Hepatic stellate cell (primary cell): ENCODE data around the gene IRX3.
A peak's percentile ranks its signal among the peaks of the same experiment; 100 is the strongest.

ENCODE experiments used
- DNase-seq: peaks from one replicate; pipeline ENCODE4 v3.0.0; 2011; ENCODE audit warnings: low spot score

IRX3 gene

GRCh38 chr16:54286366-54287130, at the start of gene IRX3:
TSS of gene IRX3 (minus strand) at chr16:54286787. CDS start at chr16:54286050, 737 bp downstream.
- DNase-seq, result peak; percentile 31

DNA sequence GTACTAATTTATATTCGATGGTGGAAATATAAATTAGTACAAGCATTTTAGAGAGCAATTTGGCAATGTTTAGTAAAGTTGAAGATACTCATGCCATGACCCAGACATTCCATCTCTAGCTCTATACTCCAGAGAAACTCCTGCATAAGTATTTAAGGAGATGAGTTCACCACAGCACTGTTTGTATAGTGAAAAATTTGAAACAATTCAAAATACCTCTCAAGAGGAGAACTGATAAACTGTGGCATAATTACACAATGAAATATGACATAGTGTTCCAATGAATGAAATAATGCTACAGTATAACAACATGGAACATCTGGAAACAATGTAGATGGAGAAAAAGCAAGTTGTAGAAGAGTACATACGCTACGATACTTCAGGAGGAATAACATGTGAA, 48.6 kb upstream of the IRX3 start:
- DNase-seq, result no peak

DNA sequence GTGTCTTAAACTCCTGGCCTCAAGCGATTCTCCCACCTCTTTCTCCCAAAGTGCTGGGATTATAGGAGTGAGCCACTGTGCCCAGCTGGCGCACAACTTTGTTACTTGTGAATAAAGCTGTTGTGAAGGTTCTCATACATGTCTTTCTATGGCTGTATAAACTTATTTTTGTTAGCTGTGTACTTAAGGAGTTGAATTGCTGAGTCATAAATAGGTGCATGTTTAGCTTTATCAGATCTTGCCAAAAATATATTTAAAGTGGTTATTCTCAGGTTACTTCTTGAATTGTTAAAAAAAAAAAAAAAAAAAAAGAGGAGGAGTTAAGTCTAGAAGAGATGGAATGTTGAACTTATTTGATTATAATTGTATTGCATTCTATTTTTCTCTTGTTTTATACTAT, 47.6 kb upstream of the IRX3 start:
- no peak for DNase-seq

- no peak for DNase-seq
Observed at GRCh38 chr16:54331241-54332002, 44.8 kb upstream of the IRX3 start.

- DNase-seq, result no peak
Observed at GRCh38 chr16:54327609-54328008, 41.0 kb upstream of the IRX3 start.

DNA sequence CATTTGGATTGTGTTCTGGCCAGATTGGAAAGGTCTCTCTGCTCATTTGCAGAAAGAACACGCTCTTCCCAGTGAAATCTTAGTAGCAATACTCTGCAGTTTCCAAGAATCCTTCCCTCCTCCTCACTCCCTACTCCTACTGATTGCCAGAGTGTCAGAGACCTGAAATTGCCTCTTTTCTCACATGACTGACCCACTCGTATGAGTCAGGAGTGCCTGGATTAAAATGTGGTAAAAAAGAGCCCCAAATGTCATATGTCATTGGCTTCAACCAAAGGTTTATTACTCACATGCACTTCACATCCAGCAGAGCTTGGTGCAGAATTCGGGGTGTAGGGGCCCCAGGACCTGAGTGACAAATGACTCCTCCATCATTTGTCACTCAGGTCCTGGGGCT, 39.7 kb upstream of the IRX3 start:
- DNase-seq, result no peak

GRCh38 chr16:54325616-54326265, 39.2 kb upstream of the IRX3 start:
- DNase-seq, result no peak

- no peak for DNase-seq
Observed at GRCh38 chr16:54324716-54325115, 38.1 kb upstream of the IRX3 start.

- no peak for DNase-seq
Observed at GRCh38 chr16:54320697-54321340, 34.2 kb upstream of the IRX3 start.

DNA sequence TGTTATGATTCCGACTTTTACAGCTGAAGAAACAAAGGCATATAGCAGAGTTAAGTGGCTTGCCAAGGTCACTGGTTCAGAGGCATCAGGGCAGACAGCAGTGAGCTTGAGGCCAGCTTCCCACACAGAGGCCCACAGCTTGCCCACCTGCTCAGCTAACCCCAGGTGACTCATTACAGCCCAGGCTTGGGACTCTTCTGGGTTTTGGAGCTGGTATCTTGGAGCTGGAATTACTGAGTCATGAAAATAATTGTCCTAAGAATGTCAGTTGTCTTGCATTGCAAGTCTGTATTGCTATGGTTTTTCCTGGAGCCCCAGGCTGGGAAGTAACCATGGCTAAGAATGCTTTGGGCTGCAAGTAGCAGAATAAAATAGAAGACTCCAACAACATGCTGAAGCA, 32.4 kb upstream of the IRX3 start:
- no peak for DNase-seq

DNA sequence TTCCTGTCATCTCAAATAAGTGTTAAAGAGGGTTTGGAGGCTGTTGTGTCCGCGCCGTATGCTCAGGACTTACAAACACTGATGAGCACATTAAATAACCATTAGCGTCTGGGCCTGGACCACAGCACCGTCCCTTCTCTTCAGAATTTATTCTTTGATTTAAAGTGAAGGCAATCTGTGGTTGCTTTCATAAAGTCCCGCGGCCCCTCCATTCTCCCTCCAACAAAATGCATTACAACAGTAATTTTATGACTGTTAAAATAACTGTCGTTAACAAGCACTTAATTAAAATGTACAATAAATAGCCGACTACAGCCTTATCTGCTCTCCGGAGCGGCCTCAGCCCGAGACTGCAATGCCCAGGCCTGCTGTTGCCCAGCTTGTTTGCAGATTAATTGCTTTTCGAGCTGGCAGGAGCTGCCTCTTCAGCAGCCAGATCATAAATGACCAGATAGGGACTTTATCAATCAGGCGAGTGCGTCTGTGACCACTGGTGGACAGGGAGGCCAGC, 30.6 kb upstream of the IRX3 start:
- no peak for DNase-seq

DNA sequence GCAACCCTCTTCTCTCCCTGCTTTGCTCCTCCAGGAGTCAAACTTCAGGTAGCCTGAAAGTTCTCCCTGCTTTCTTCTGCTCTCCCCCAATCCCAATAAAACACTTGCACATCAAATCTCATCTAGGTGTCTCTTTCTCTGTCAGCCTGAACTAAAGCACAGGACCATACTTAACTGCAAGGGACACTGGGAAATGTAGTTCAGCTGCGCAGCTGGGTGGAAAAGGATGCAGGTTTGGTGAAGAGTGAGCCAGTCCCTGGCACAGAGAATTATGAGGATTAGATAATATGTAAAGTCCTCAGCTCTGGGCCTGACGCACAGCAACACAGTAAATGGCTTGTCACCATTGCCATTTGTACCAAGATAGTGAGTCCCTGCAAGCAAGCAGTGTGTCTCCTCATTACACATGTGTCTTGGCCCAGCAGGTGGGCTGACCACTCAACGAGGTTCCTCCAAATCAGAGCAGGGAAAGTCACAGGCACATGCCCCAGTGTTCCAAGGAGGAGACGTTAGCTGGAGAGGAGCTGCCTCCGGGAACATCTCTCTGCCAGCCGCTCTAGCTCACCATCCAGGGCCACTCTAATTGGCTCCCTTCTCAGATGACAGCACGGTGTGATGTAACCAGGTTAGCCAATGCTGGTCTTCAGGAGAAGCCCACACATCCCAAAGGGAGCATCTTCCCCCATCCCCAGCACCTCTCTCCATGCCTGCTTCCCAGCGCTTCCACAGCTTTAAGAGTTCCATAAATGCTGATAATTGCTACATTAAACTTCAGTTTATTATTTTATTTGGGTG, 29.7 kb upstream of the IRX3 start:
- no peak for DNase-seq

DNA sequence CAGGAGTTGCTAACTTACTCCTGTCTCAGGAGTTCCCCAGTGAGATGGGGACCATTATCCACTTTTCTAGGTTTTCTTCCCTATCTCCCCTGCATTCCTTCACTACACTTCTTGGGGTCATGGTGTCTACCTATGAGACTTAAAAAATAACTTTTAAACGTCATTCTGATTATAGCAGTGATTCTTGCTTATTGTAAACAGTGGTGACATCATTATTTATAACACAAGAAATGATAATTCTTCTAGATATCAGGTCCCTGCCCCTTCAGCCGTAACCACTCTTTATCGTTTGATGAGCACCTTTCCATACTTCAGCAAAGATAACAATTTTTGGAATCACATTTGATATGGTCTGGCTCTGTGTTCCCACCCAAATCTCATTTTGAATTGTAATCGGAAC, 27.2 kb upstream of the IRX3 start:
- no peak for DNase-seq

- no peak for DNase-seq
Observed at GRCh38 chr16:54312502-54312991, 26.0 kb upstream of the IRX3 start.

DNA sequence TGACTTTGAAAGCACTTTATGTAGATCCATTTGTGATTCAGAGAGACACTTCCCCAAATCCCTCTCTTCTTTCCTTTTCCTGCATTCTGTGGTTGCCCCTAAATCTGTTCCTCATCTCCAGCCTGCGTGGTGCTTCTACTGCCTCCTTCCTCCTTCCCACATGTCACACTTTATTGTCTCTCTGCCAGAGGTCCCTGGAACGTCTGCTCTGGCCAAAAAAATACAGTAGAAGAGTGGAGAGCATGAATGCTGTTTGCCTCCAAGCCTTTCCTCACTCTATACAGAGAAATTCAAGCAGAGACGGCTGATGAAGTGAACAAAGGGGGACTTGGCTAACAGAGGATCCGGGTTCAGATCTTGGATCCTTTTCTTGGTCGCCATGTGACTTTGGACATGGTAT, 22.8 kb upstream of the IRX3 start:
- no peak for DNase-seq

GRCh38 chr16:54305080-54305479, 18.5 kb upstream of the IRX3 start:
- no peak for DNase-seq

DNA sequence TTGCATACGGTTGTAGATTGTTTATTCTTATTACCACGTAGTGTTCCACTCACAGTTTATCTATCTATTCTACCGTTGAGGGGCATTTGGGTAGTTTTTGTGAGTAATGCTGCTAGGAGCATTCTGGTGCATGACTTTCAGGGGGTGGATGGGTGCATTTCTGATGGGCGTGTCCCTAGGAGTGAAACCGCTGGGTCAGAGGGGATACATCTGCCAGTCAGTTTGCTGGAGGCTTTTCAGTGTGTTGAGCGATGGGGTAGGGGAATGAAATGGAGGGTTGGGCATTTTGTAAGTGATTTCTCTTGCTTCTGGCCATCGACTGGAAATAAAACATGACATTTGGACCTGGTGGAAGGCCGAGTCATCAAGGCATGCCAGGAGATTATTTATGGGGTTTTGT, 17.0 kb upstream of the IRX3 start:
- DNase-seq, result no peak

DNA sequence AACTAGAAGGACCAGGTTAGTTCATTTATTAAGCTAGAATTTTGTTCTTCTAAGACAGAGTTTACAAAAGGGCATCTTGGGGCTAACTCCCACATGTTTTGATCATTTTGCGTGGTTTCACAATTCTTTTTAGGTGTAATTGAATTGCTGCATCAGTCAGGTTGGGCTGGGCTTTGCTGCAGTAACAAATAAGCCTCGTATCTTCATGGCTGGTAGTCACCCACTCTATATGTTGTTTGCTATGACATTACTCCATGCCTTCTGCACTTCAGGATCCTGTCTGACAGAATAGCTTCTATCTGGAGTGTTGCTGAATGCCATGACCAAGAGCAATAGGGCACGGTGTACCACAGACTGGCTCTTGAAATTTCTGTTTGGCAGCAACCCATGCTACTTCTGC, 10.6 kb upstream of the IRX3 start:
- no peak for DNase-seq

DNA sequence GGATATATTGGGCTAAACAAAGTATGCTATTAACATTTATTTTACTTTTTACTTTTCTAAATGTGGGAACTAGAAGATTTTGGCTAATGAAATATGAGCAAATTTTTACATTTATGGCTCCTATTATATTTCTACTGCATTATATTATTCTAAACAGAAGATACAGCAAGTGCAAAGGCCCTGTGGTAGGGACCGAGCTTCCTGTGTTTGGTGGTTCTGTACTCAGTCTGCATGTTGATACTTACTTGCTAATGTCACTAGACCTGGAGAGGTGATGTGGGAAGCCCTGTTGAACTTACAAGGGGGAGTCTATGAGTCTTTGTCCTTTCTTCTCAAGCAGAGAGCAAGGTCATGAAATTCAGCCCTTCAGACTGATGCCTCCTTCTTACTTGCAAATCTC, 10.0 kb upstream of the IRX3 start:
- no peak for DNase-seq

GRCh38 chr16:54291656-54292487, 5.3 kb upstream of the IRX3 start:
- no peak for DNase-seq
